ENCODE measurements around the gene CLEC4F.

DNA sequence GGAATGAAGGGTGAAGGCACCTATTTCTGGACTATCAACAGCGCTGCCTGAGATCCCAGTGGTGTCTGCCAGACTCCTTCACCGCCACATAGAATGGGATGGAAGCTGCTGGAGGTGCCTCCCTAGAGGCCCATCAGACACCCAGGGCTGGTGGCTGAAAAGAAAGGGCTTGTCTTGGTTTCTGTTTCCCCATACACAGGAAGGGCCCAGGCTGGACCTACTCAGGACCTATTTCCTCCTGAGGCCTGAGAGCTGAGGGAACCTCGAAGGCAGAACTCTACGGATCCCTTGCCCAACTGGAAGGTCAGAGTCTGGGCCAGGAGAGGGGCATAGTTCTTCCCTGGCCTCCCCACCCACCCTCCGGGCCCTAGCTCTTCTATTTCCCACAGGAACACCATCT lies 2.9 kb upstream of the CLEC4F start:
- TF ChIP-seq EGR1 (IDR thresholded peaks at IDR 0.05): no peak
- TF ChIP-seq EP300 (IDR thresholded peaks at IDR 0.05; ENCODE audit: borderline replicate concordance): no peak
- no peak for TF ChIP-seq RAD21 (IDR thresholded peaks at IDR 0.05; ENCODE audit: low read depth)
- no peak for TF ChIP-seq CEBPB (IDR thresholded peaks at IDR 0.05)
- TF ChIP-seq USF1 (IDR thresholded peaks at IDR 0.05): no peak
- TF ChIP-seq, protein P1, sequence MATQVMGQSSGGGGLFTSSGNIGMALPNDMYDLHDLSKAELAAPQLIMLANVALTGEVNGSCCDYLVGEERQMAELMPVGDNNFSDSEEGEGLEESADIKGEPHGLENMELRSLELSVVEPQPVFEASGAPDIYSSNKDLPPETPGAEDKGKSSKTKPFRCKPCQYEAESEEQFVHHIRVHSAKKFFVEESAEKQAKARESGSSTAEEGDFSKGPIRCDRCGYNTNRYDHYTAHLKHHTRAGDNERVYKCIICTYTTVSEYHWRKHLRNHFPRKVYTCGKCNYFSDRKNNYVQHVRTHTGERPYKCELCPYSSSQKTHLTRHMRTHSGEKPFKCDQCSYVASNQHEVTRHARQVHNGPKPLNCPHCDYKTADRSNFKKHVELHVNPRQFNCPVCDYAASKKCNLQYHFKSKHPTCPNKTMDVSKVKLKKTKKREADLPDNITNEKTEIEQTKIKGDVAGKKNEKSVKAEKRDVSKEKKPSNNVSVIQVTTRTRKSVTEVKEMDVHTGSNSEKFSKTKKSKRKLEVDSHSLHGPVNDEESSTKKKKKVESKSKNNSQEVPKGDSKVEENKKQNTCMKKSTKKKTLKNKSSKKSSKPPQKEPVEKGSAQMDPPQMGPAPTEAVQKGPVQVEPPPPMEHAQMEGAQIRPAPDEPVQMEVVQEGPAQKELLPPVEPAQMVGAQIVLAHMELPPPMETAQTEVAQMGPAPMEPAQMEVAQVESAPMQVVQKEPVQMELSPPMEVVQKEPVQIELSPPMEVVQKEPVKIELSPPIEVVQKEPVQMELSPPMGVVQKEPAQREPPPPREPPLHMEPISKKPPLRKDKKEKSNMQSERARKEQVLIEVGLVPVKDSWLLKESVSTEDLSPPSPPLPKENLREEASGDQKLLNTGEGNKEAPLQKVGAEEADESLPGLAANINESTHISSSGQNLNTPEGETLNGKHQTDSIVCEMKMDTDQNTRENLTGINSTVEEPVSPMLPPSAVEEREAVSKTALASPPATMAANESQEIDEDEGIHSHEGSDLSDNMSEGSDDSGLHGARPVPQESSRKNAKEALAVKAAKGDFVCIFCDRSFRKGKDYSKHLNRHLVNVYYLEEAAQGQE (IDR thresholded peaks at IDR 0.05; ENCODE audit: low read depth): no peak
- no peak for TF ChIP-seq FOXM1 (IDR thresholded peaks at IDR 0.05; ENCODE audit: borderline replicate concordance, low read depth)
- no peak for TF ChIP-seq TCF12 (IDR thresholded peaks at IDR 0.05; ENCODE audit: low read depth)
- TF ChIP-seq ZBTB7A (IDR thresholded peaks at IDR 0.05; ENCODE audit: low read depth): no peak
- TF ChIP-seq TAF1 (IDR thresholded peaks at IDR 0.05; ENCODE audit: low read depth): no peak
- no peak for TF ChIP-seq YY1 (IDR thresholded peaks at IDR 0.05; ENCODE audit: low read depth)
- no peak for TF ChIP-seq MAX (IDR thresholded peaks at IDR 0.05)
